Gastroesophageal sphincter (tissue), 4 donors: ENCODE data around the gene C11orf58. TPM values are rescaled to one million over a fixed set of nuclear protein-coding genes. Genes with fewer than 3 reads are reported as not detected.

ENCODE experiments used
- ATAC-seq: fragments of 150-250 bp; one replicate; pipeline ENCODE4 v1.9.1; 2016; ENCODE audit warnings: mild to moderate bottlenecking, moderate library complexity
- H3K27ac ChIP-seq, 4 donors: fragments of 200-600 bp; sonication (generic) in 3 of 4; 1 replicate in 3 of 4; 2 replicates in 1 of 4; pipeline ENCODE4 v1.5.1; 2016 to 2019
- H3K27me3 ChIP-seq: fragments of 200-600 bp; sonication (generic); one replicate; pipeline ENCODE4 v1.5.1; 2019
- H3K36me3 ChIP-seq, 2 donors: fragments of 200-600 bp; sonication (generic); one replicate each; pipeline ENCODE4 v1.5.1; 2019; ENCODE audit warnings: control low read depth in 1 of 2
- H3K4me1 ChIP-seq, 3 donors: fragments of 200-600 bp; sonication (generic); 1 replicate in 2 of 3; 2 replicates in 1 of 3; pipeline ENCODE4 v1.5.1; 2016 to 2019; ENCODE audit warnings: control low read depth in 2 of 3
- H3K4me3 ChIP-seq, 2 donors: fragments of 200-600 bp; sonication (generic); one replicate each; pipeline ENCODE4 v1.5.1; 2019; ENCODE audit warnings: mild to moderate bottlenecking in 1 of 2, moderate library complexity in 1 of 2
- H3K9me3 ChIP-seq, 3 donors: fragments of 200-600 bp; sonication (generic); one replicate each; pipeline ENCODE4 v1.5.1; 2017 to 2019; ENCODE audit warnings: control low read depth in 2 of 3
- EP300 ChIP-seq: sonication (generic); formaldehyde crosslinking; IDR thresholded peaks from one replicate; pipeline ENCODE4 v1.6.1; 2017; ENCODE audit warnings: antibody characterized with exemption, mild to moderate bottlenecking
- POLR2A ChIP-seq, 2 donors: fragments of 450-650 bp; IDR thresholded peaks; one replicate each; pipeline ENCODE4 v1.6.1; 2017; ENCODE audit warnings: antibody characterized with exemption in 2 of 2, mild to moderate bottlenecking in 2 of 2, moderate library complexity in 1 of 2
- POLR2AphosphoS5 ChIP-seq: sonication (generic); formaldehyde crosslinking; IDR thresholded peaks from one replicate; pipeline ENCODE4 v1.6.1; 2017; ENCODE audit warnings: antibody characterized with exemption
- WGBS, 2 donors: methylation state at CpG; one replicate each; pipeline ENCODE4 v1.1.5; 2018; ENCODE audit warnings: low coverage in 1 of 2; 5-methylcytosine and 5-hydroxymethylcytosine counted together
- total RNA-seq, 4 donors: library from RNA; depleted of rRNA; stranded (reverse); fragments of >200 nt; gene quantifications; one replicate each; pipeline ENCODE4 v1.1.0, GENCODE V29; 2016
- TF ChIP-seq, protein P1 (sequence below), 4 experiments: fragments of 200-600 bp in 2 of 4; fragments of 450-650 bp in 2 of 4; sonication (generic) in 1 of 4; IDR thresholded peaks; one replicate each; pipeline ENCODE4 v1.5.1; 2017 to 2019; ENCODE audit warnings: antibody characterized with exemption in 4 of 4, mild to moderate bottlenecking in 2 of 4, moderate library complexity in 2 of 4

Gene C11orf58
- total RNA-seq, 4 donors from 2014 or later: 150 to 188 (median 175) TPM

DNA sequence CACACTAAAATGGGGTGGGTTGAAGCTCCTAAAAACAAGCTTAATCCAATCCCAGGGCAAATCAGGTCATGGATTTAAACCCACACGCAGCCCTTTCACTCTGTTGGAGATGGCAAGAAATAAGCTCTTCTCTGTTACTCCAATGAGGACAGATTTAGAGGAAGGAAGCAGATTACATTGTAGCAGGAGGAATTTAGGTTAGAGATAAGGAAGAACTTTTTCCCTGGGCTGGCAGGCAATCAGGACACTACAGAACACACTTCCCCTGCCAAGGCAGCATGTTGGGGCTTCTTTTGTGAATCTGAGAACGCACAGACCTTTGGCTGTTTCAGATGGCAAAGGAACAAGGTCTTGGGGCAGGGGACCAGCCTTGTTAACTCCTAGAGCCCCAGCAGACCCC, 46.2 kb downstream of the C11orf58 start:
- Histone ChIP-seq H3K4me3 (no peak overlapping the region), H3K9me3 (no peaks in the 10 kb centered on the region), H3K27ac (no peak overlapping the region), H3K4me1 (peaks cover 0 to 11% (median 0%) of the 10 kb centered on the region in 3 donors), H3K27me3 (no peaks in the 10 kb centered on the region), H3K36me3 (peaks cover 0 to 25% of the 10 kb centered on the region in 2 donors)
- 55 to 67% methylated on average over 1 to 2 of the region's 2 CpGs for WGBS, 2 donors
- no peak for ATAC-seq
- no peak for TF ChIP-seq POLR2AphosphoS5
- TF ChIP-seq EP300: no peak
- no peak for TF ChIP-seq POLR2A (IDR thresholded peaks at IDR 0.05)

DNA sequence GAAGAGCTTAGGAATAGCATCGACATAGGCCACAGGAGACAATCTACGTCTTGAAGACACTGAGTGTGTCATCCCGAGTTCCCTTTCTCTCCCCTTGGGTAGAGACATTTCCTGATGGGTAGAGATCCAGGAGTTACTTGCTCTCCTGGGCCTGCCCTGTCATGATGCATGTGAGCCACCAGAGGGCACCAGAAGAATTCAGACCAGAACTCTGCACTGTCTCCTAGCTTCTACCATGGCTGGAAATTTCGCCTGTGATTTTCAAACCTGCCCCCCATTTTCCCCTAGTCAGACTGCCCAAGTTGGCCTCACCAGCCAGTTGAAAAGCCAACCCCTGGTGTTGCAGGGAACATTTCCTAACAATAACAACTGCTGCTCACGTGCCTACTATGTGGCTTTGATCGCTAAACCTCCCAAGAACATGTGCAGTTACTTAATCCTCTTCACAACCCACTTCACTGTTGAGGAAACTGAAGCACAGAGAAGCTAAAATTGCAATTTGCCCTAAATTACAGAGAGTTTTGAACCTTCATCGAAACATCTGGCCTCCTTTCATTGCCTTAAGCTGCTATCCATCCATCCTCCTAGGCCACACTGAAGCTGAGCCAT, 47.2 kb downstream of the C11orf58 start:
- Histone ChIP-seq H3K27me3 (no peaks in the 10 kb centered on the region), H3K27ac (no peak overlapping the region), H3K4me3 (no peak overlapping the region), H3K9me3 (no peaks in the 10 kb centered on the region), H3K36me3 (peaks cover 0 to 28% of the 10 kb centered on the region in 2 donors), H3K4me1 (peaks cover 0 to 11% (median 0%) of the 10 kb centered on the region in 3 donors)
- WGBS, 2 donors: 20 to 43% methylated on average over 1 to 7 of the region's 7 CpGs
- no peak for TF ChIP-seq POLR2AphosphoS5
- TF ChIP-seq, protein P1, sequence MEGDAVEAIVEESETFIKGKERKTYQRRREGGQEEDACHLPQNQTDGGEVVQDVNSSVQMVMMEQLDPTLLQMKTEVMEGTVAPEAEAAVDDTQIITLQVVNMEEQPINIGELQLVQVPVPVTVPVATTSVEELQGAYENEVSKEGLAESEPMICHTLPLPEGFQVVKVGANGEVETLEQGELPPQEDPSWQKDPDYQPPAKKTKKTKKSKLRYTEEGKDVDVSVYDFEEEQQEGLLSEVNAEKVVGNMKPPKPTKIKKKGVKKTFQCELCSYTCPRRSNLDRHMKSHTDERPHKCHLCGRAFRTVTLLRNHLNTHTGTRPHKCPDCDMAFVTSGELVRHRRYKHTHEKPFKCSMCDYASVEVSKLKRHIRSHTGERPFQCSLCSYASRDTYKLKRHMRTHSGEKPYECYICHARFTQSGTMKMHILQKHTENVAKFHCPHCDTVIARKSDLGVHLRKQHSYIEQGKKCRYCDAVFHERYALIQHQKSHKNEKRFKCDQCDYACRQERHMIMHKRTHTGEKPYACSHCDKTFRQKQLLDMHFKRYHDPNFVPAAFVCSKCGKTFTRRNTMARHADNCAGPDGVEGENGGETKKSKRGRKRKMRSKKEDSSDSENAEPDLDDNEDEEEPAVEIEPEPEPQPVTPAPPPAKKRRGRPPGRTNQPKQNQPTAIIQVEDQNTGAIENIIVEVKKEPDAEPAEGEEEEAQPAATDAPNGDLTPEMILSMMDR (IDR thresholded peaks at IDR 0.05): peak in 3 of 4 experiments; percentile 74 to 87 (median 81)
- no peak for TF ChIP-seq EP300
- ATAC-seq: peak; percentile 69

DNA sequence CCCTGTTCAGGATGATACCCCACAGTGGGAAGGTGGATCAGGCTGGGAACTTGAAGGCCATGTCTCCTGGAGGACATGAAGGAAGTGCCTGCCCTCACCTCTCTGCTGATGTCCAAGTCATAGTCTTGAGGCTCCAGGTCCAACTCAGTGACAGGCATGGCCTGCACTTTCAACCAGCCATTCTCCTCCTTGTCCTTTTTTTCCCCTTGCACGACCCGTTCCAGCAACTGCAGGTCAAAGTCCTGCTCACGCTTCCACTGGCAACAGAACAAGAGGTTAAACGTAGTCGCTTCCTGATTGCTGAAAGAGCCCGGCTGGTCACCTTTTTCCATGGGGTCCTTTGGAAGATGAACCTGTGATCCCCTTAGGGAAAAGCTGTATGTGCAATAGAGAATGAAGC, 47.7 kb downstream of the C11orf58 start:
- no peak for ATAC-seq
- 100% methylated on average over 1 of the region's 6 CpGs; no CpG with 5 or more reads in 1 of the 2 donors for WGBS, 2 donors
- Histone ChIP-seq H3K4me1 (peaks cover 0 to 16% (median 0%) of the 10 kb centered on the region in 3 donors), H3K9me3 (no peaks in the 10 kb centered on the region), H3K36me3 (peaks cover 0 to 33% of the 10 kb centered on the region in 2 donors), H3K27me3 (no peaks in the 10 kb centered on the region), H3K4me3 (no peak overlapping the region), H3K27ac (no peak overlapping the region)
- TF ChIP-seq POLR2AphosphoS5 (no peak), POLR2A (IDR thresholded peaks at IDR 0.05) (no peak), EP300 (no peak)
- TF ChIP-seq, protein P1 (IDR thresholded peaks at IDR 0.05): no peak

DNA sequence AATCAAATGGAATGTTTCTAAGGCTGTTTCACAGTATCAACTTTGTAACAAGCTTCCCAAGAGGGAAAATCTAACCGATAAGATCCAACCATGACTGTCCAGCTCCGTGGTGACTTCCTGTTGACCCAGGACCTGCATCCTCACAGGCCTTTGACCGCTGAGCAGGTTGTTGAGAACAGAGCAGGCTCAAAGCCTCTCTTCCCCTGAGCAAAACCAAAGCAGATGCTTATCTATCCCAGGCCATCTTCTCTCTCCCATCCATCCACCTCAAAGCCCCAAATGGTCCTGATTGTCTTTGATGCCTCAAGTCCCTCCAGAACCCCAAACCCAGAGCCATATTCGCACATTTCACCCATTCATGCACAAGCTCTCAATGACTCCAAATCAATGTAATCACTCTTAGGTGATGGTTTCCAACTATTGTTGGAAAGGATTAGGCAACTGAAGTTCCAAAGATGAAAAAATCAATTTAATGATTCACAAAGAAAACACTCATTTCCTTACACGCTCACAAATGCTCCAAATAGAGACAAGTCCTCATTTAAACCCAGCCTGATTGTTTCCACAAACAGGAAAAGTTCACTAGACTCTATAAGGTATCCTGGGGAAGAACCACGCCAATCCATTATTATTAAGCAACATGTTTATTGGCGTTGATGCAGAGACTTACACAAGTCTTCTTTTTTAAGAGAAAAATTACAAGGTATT, 48.7 kb downstream of the C11orf58 start:
- Histone ChIP-seq H3K4me1 (peaks cover 0 to 24% (median 0%) of the 10 kb centered on the region in 3 donors), H3K9me3 (no peaks in the 10 kb centered on the region), H3K27ac (no peak overlapping the region), H3K36me3 (peaks cover 0 to 37% of the 10 kb centered on the region in 2 donors), H3K4me3 (no peak overlapping the region), H3K27me3 (no peaks in the 10 kb centered on the region)
- 68 to 75% methylated on average over 6 to 7 of the region's 7 CpGs for WGBS, 2 donors
- no peak for ATAC-seq
- TF ChIP-seq POLR2A (IDR thresholded peaks at IDR 0.05) (no peak), EP300 (no peak), POLR2AphosphoS5 (no peak)
- TF ChIP-seq, protein P1 (IDR thresholded peaks at IDR 0.05): no peak

DNA sequence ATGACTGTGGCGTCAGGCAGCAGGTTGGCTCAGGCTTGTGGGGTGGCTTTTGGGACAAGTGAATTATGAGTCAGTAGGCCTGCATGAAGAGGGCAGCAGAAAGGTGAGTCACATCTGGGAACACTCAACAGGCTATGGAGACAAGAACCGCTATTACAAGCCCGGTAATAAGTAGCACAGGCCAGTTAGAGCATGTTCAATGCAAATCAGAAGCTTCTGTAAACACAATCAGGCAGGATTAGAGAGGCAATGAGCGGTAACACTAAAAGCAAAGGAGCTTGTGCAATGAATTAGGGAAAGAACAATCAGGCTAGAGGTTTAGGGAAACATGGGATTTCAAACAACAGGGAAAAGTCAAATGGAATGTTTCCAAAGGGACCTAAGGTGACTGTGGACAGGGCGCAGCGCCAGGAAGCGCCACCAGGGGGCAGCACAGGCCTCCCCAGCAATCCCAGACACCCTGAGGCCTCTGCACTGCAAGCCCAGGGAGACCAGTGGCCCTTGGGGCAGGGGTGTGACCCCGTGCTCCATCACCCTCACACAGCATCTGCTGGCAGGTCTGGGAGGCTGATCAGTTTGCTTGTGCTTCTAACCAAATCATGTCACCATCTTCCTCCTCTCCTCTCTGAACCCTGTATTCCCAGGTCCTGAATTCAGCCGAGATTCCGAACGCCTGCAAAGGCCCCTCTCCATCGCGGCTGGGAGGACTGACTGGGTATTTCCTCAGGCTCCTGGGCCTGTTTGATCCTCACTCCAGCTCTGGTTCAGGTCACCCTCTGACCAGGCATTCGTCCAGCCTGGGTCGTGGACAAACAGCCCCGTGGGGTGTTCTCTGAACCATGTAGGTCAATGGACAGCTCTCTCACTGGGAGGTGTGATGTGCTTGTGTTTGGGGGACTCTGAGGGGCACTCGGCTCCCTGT, 50.0 kb downstream of the C11orf58 start:
- Histone ChIP-seq H3K9me3 (no peaks in the 10 kb centered on the region), H3K4me3 (no peak overlapping the region), H3K4me1 (peaks cover 0 to 24% (median 0%) of the 10 kb centered on the region in 3 donors), H3K36me3 (peaks cover 0 to 27% of the 10 kb centered on the region in 2 donors), H3K27ac (no peak overlapping the region), H3K27me3 (no peaks in the 10 kb centered on the region)
- TF ChIP-seq POLR2A (IDR thresholded peaks at IDR 0.05): no peak
- TF ChIP-seq, protein P1 (IDR thresholded peaks at IDR 0.05): peak; percentile 66 to 97 (median 82)
- TF ChIP-seq POLR2AphosphoS5: peak; percentile 44
- 29 to 42% methylated on average over 6 to 8 of the region's 17 CpGs for WGBS, 2 donors
- peak; percentile 38 for ATAC-seq
